ENCODE results near the gene ROR1. TPM values are rescaled to one million over a fixed set of nuclear protein-coding genes. Genes with fewer than 3 reads are reported as not detected.

The ROR1 gene
- total and polyA plus RNA-seq, 2 donors (not counting 3 experiments of a cell fraction or from before 2014, with no cell fraction given): 2.6 to 3.5 TPM

- no TSS peak for BruUV-seq (replicated peaks)
- Histone ChIP-seq H3K27ac (ENCODE audit: insufficient read depth, low read depth, low read length) (no peak overlapping the region), H3K36me3 (ENCODE audit: control insufficient read depth in 2 of 2, extremely low read depth in 1 of 2, insufficient read depth in 2 of 2, low read length in 2 of 2) (no peaks in the 10 kb centered on the region), H3K9ac (replicated peaks; ENCODE audit: extremely low read depth, insufficient read depth, low read length) (no peak overlapping the region), H3K27me3 (ENCODE audit: control insufficient read depth in 2 of 2, insufficient read depth in 2 of 2, low read length in 2 of 2) (no peaks in the 10 kb centered on the region), H3K4me3 (replicated peaks in 1 of 3; ENCODE audit: insufficient read depth in 1 of 3, low read depth in 1 of 3, low read length in 3 of 3) (no peak overlapping the region), H3K9me1 (replicated peaks; ENCODE audit: control insufficient read depth, extremely low read depth, insufficient read depth, low read length) (no peaks in the 10 kb centered on the region), H3K9me3 (replicated peaks; ENCODE audit: control insufficient read depth, insufficient read depth, low read length) (no peaks in the 10 kb centered on the region), H2AFZ (ENCODE audit: low read depth, low read length) (no peak overlapping the region), H3K79me2 (ENCODE audit: control insufficient read depth, insufficient read depth, low read length) (no peaks in the 10 kb centered on the region), H4K20me1 (replicated peaks; ENCODE audit: control insufficient read depth, extremely low read depth, insufficient read depth, low read length) (no peaks in the 10 kb centered on the region), H3K4me2 (ENCODE audit: insufficient read depth, low read length) (no peak overlapping the region), H3K4me1 (ENCODE audit: control insufficient read depth, extremely low read depth, insufficient read depth, low read length) (peaks cover 12% of the 10 kb centered on the region)
- CTCF ChIA-PET: interaction anchor here (1.1 to 2.7 kb wide), 2 partner anchors 37 to 50 kb away, joined by 3 to 14 read pairs; no protein-coding TSS in a partner anchor
- dilution Hi-C loops (cut with MboI; ENCODE audit: extremely low pct_ligation_motif_present, low sequenced_read_pairs): no loop called here
- TF ChIP-seq MAX (IDR thresholded peaks at IDR 0.05; ENCODE audit: insufficient read depth, insufficient read length): no peak
- no peak for TF ChIP-seq EZH2 (IDR thresholded peaks at IDR 0.05; ENCODE audit: borderline replicate concordance, low read depth, low read length, severe bottlenecking)
- TF ChIP-seq GATA2 (IDR thresholded peaks at IDR 0.05; ENCODE audit: insufficient read depth, insufficient read length, low read depth, low read length): no peak
- TF ChIP-seq JUN (IDR thresholded peaks at IDR 0.05; ENCODE audit: borderline replicate concordance, insufficient read depth, insufficient read length, low read depth): no peak
- no peak for TF ChIP-seq MYC (IDR thresholded peaks at IDR 0.05; ENCODE audit: low read depth, low read length)
- TF ChIP-seq CTCF (IDR thresholded peaks at IDR 0.05; ENCODE audit: extremely low read depth in 1 of 2, insufficient read depth in 1 of 2, low read depth in 1 of 2, low read length in 2 of 2): no peak
- TF ChIP-seq POLR2A (IDR thresholded peaks at IDR 0.05; ENCODE audit: low read depth, low read length): no peak
- TF ChIP-seq POLR2AphosphoS5 (IDR thresholded peaks at IDR 0.05; ENCODE audit: insufficient read depth, low read depth, low read length): no peak
- TF ChIP-seq FOS (IDR thresholded peaks at IDR 0.05; ENCODE audit: borderline replicate concordance, insufficient read depth, low read length): no peak
- DNase-seq (ENCODE audit: low read depth, low spot score) (no peak), FAIRE-seq (no peak)
- POLR2A ChIA-PET: no interaction called here
- intact Hi-C loops (cut with micrococcal nuclease): no loop called here
These were observed 44.6 kb upstream of the ROR1 start for GRCh38 chr1:63729227-63729620.

Measured in endothelial cell of umbilical vein (primary cell).